MM.1S (cell line): ENCODE data around the gene CABP2.

ENCODE experiments used
- DNase-seq: peaks from one replicate; pipeline ENCODE4 v3.0.0-alpha.2; 2015
- H2AFZ ChIP-seq: fragments of 300-600 bp; sonication (generic); 2 replicates; pipeline ENCODE4 v1.6.0; 2016; ENCODE audit warnings: antibody characterized with exemption, low read length
- H3F3A ChIP-seq: fragments of 300-600 bp; sonication (generic); 2 replicates; pipeline ENCODE4 v1.6.1; 2016; ENCODE audit warnings: mild to moderate bottlenecking, antibody characterized with exemption, low read length, moderate library complexity, mixed read lengths; ENCODE audit not compliant: insufficient read depth
- H3K27ac ChIP-seq: fragments of 300-600 bp; sonication (generic); 2 replicates; pipeline ENCODE4 v1.5.1; 2016; ENCODE audit warnings: mild to moderate bottlenecking, low read length
- H3K27me3 ChIP-seq: fragments of 300-600 bp; sonication (generic); replicated peaks from 2 replicates; pipeline ENCODE4 v1.6.0; 2016; ENCODE audit warnings: low read length; ENCODE audit not compliant: insufficient read depth
- H3K36me3 ChIP-seq: fragments of 300-600 bp; sonication (generic); replicated peaks from 2 replicates; pipeline ENCODE4 v1.6.1; 2016; ENCODE audit warnings: mild to moderate bottlenecking, low read length, mixed read lengths; ENCODE audit not compliant: insufficient read depth
- H3K4me1 ChIP-seq: fragments of 300-600 bp; sonication (generic); 2 replicates; pipeline ENCODE4 v1.6.1; 2016; ENCODE audit warnings: low read length, mixed read lengths
- H3K4me2 ChIP-seq: fragments of 300-600 bp; sonication (generic); 2 replicates; pipeline ENCODE4 v1.6.0; 2016; ENCODE audit warnings: low read depth, low read length
- H3K4me3 ChIP-seq: fragments of 300-600 bp; sonication (generic); 2 replicates; pipeline ENCODE4 v1.5.1; 2016; ENCODE audit warnings: low read length, mixed read lengths
- H3K79me2 ChIP-seq: fragments of 300-600 bp; sonication (generic); 2 replicates; pipeline ENCODE4 v1.6.1; 2016; ENCODE audit warnings: mixed run types, low read length, mixed read lengths
- H3K9ac ChIP-seq: fragments of 300-600 bp; sonication (generic); 2 replicates; pipeline ENCODE4 v1.6.1; 2016; ENCODE audit warnings: low read length, mixed read lengths
- H3K9me2 ChIP-seq: fragments of 300-600 bp; sonication (generic); replicated peaks from 2 replicates; pipeline ENCODE4 v1.6.1; 2016; ENCODE audit warnings: mild to moderate bottlenecking, low read length, mixed read lengths; ENCODE audit not compliant: insufficient read depth
- H3K9me3 ChIP-seq: fragments of 300-600 bp; sonication (generic); replicated peaks from 2 replicates; pipeline ENCODE4 v1.6.1; 2016; ENCODE audit warnings: mild to moderate bottlenecking, low read length, mixed read lengths; ENCODE audit not compliant: insufficient read depth
- H4K20me1 ChIP-seq: fragments of 300-600 bp; sonication (generic); 2 replicates; pipeline ENCODE4 v1.6.1; 2016; ENCODE audit warnings: mild to moderate bottlenecking, low read length, moderate library complexity, mixed read lengths; ENCODE audit not compliant: insufficient read depth
- CTCF ChIP-seq: fragments of 300-600 bp; sonication (generic); IDR thresholded peaks from 2 replicates; pipeline ENCODE4 v1.5.1; 2016; ENCODE audit warnings: antibody characterized with exemption, low read length, mixed read lengths
- EZH2 ChIP-seq: fragments of 300-600 bp; sonication (generic); optimal IDR thresholded peaks from 2 replicates; pipeline ENCODE3; 2017; ENCODE audit warnings: low read depth, mild to moderate bottlenecking, antibody characterized with exemption, low read length, mixed read lengths
- EZH2phosphoT487 ChIP-seq: fragments of 300-600 bp; sonication (generic); IDR thresholded peaks from 2 replicates; pipeline ENCODE4 v1.6.1; 2018; ENCODE audit warnings: antibody characterized with exemption, low read length

CABP2 gene

GRCh38 chr11:67494371-67495233 is 28.6 kb downstream of the CABP2 start:
- H3K36me3 ChIP-seq: no peaks in the 10 kb centered on the region
- H3K4me1 ChIP-seq: no peaks in the 10 kb centered on the region
- H3K9me3 ChIP-seq: no peaks in the 10 kb centered on the region
- no peak for DNase-seq
- no peaks in the 10 kb centered on the region for H3K9me2 ChIP-seq
- no peak overlapping the region for H3K4me2 ChIP-seq
- peaks cover 19% of the 10 kb centered on the region; the same call in 1 of the 2 replicates for H3K27me3 ChIP-seq
- H3F3A ChIP-seq: no peaks in the 10 kb centered on the region
- H3K27ac ChIP-seq: no peak overlapping the region
- no peaks in the 10 kb centered on the region for H3K79me2 ChIP-seq
- TF ChIP-seq EZH2phosphoT487: no peak
- no peak overlapping the region for H2AFZ ChIP-seq
- no peaks in the 10 kb centered on the region for H4K20me1 ChIP-seq
- no peak overlapping the region for H3K4me3 ChIP-seq
- no peak overlapping the region for H3K9ac ChIP-seq

- no peak overlapping the region for H3K4me3 ChIP-seq
- TF ChIP-seq EZH2phosphoT487 (no peak), CTCF (no peak), EZH2 (no peak)
- H3K4me1 ChIP-seq: no peaks in the 10 kb centered on the region
- no peak overlapping the region for H3K9ac ChIP-seq
- DNase-seq: no peak
- no peaks in the 10 kb centered on the region for H3K9me3 ChIP-seq
- H3K4me2 ChIP-seq: no peak overlapping the region
- no peaks in the 10 kb centered on the region for H3K9me2 ChIP-seq
- H3K27ac ChIP-seq: no peak overlapping the region
- H4K20me1 ChIP-seq: no peaks in the 10 kb centered on the region
- no peaks in the 10 kb centered on the region for H3K79me2 ChIP-seq
- no peaks in the 10 kb centered on the region for H3K36me3 ChIP-seq
- H2AFZ ChIP-seq: no peak overlapping the region
- H3K27me3 ChIP-seq: peaks cover 18% of the 10 kb centered on the region; the same call in 1 of the 2 replicates
- no peaks in the 10 kb centered on the region for H3F3A ChIP-seq
Measured at GRCh38 chr11:67493548-67494370, 29.5 kb downstream of the CABP2 start.

GRCh38 chr11:67492801-67493547 is 30.3 kb downstream of the CABP2 start:
- Histone ChIP-seq H3K79me2 (no peaks in the 10 kb centered on the region), H3K4me2 (no peak overlapping the region), H2AFZ (no peak overlapping the region), H3K9ac (no peak overlapping the region), H3K4me3 (no peak overlapping the region), H3K27me3 (peaks cover 11% of the 10 kb centered on the region; the same call in 1 of the 2 replicates), H3K27ac (no peak overlapping the region), H3K9me3 (no peaks in the 10 kb centered on the region), H3F3A (no peaks in the 10 kb centered on the region), H4K20me1 (no peaks in the 10 kb centered on the region), H3K36me3 (no peaks in the 10 kb centered on the region), H3K9me2 (no peaks in the 10 kb centered on the region), H3K4me1 (no peaks in the 10 kb centered on the region)
- no peak for DNase-seq
- TF ChIP-seq EZH2 (no peak), EZH2phosphoT487 (no peak), CTCF (no peak)
